GM19395 (cell line): ENCODE data around the gene ATG5.
"Not testable (repeated sequence)": the region's sequence is repeated elsewhere in the genome, so short reads cannot be mapped to it uniquely, and the experiment has no call there.

Experiments used
- ATAC-seq: cut with Tn5 transposase; IDR thresholded peaks from one replicate; pipeline ENCODE4 v1.9.1; 2021; ENCODE audit warnings: mild to moderate bottlenecking, moderate library complexity; ENCODE audit not compliant: unreplicated experiment

The ATG5 gene

GRCh38 chr6:106259748-106260147, 65.8 kb downstream of the ATG5 start:
- not testable (repeated sequence) for ATAC-seq

DNA sequence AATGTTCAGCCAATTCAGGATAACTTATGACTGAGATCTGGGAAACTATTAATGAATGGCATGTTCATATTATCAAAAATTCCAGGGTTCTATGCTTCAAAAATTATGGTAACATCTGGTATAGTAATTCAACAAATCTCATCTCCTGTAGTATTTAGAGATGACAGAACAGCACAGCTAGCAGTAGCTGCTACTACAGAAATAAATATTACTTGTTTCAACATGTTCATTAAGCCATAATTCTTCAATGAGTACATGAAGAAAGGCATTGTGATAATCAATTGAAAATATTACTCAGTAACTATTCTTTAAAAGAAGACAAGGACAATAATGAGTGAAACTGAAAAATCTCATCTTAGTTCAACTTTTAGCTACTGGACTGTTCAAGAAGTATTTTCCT, 66.8 kb downstream of the ATG5 start:
- ATAC-seq: no peak

DNA sequence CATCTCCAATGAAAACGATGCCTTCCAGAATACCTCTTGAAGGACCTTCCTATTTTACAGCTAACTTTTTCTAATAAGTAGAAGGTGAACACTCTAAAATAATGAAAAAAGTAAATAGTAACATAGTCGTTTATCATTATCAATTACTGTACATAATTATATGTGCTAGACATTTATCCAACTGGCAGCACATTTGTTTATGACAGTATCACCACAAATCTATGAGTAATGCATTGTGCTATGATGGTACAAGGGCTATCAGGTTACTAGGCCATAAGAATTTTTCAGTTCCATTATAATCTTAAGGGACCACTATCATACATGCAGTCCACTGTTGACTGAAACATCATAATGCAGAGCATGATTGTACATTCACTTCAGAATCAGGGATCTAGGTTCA, 68.4 kb downstream of the ATG5 start:
- ATAC-seq: no peak

DNA sequence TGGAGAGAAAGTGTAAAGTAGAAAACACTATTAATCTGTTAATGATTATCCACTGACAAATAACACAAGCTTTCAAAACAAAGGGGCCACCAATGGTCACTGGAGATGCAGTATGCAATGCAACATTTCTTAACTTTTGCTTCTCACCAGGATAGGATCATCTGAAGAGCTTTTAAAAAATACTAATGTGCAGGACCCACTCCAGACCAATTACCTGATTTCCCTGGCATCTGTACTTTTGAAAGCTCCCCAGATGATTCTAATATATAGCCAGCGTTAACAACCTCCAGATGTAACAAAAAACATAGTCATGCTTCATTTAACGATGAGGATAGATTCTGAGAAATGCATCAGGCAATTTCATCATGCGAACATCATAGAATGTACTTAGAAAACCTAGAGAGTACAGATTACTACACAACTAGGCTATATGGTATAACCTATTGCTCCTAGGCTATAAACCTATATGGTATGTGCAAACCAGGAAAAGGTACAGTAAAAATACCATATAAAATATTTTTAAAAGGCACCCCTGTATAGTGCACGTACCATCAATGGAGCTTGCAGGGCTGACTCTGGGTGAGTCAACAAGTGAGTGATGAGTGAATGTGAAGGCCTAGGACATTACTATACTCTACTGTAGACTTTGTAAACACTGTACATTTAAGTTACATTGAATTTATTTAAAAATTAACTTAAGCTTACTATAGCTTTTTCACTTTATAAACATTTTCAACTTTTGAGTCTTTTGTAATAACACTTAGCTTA, 69.2 kb downstream of the ATG5 start:
- no peak for ATAC-seq

DNA sequence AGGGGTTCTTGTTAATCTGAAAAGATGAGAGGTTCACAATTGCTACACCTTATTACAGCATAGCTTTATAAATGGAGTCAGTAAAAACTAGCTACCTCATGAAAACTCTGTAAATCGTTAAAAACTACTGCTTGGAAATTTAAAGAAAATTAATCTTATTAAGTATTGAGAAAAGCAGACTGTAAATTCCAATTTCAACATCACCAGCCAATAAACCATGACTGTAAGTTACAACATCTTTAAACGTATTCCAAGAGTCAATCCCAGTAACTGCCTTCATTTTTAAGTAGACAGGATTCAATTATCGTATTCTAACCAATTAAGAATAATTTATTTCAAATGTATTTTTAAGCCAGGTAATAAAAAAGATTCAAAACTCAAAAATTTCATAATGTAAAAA, 70.3 kb downstream of the ATG5 start:
- ATAC-seq: no peak

- no peak for ATAC-seq
Measured at GRCh38 chr6:106254636-106255035, 70.9 kb downstream of the ATG5 start.

DNA sequence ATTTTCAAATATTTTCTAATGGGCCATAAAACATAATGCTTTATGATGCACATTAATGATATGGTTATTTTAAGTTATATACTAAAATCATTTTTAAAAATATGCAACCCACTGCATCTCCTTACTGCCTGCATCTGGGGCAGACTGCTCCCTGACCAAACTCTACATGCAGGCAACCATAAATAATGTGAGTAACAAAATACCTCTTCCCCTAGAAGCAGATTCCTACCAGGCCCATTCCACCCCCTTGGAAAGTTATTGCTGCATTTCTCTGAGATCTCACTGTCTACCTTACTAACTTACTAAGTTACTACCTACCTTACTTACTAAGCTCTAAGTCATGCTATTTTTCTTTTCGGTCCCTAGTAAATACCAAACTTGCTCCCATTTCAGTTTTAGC, 71.8 kb downstream of the ATG5 start:
- ATAC-seq: no peak

GRCh38 chr6:106253172-106253571, 72.4 kb downstream of the ATG5 start:
- ATAC-seq: no peak

DNA sequence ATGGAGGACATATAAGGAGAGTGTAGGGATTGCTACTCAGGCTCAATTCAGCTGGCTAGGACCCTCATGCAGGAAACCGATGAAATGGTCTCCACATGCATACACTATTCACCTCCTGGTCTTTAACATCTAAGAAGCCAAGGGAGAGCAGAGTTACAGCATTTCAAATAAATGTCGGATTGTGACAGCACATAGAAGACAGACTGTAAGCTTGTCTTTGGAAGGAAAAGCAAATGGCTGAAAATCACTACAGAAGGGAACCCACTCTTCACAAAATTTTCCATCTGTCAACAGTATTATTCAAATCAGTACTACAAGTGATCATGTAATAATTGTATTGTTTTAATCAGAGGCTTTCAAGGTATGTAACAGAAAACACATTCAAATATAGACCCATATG, 72.9 kb downstream of the ATG5 start:
- ATAC-seq: no peak

GRCh38 chr6:106251531-106252255, 73.9 kb downstream of the ATG5 start:
- ATAC-seq: not testable (repeated sequence)

GRCh38 chr6:106250953-106251352, 74.6 kb downstream of the ATG5 start:
- no peak for ATAC-seq

DNA sequence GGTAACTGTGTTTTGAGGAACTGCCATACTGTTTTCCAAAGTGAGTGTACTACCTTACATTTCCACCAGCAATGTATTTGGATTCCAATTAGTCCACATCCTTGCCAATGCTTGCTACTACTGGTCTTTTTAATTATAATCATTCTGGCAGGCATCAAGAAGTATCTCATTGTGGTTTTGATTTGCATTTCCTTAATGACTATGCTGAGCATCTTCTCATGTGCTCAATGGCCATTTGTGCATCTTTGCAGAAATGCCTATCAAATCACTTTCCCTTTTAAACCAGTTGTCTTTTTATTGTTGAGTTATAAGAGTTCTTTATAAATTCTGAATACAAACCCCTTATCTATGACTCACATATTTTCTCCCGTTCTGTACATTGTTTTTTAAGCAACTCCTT, 75.9 kb downstream of the ATG5 start:
- no peak for ATAC-seq

DNA sequence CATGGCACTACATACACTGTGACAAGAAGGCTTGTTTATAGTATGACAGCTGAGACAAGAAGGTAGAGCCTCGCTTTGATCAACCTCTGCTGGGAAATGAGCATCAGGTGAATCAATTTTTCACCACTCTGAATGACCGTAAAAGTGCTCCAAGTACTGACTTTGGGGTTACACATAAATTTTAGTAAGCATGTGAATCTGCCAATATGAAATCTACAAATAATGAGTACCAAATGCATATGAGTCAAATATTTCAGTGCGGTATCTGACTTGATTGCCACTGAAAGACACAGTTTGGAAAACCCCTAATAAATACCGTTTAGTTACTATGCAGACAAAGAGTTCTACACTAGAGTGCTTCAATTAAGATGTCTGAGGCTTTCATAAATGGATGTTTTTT, 77.8 kb downstream of the ATG5 start:
- peak; percentile 41 for ATAC-seq

- ATAC-seq: peak; percentile 67
Measured at GRCh38 chr6:106247293-106247692, 78.3 kb downstream of the ATG5 start.

DNA sequence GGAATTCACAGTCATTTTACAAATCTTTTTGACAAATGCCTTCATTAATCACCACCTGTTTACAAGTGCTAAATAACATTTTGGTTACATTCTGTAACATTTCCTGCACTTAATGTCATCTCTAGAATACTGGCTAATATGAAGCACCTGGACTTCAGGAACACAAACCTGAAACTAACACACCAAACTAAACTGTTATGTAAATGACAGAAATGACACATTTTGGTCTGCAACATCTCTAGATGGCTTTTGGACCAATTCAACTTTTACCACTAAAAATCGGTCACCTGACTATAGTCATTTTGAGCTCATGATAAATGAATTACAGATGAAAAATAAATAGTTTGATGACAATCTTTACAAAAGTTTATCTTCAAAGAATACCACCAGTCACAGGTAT, 80.6 kb downstream of the ATG5 start:
- peak; percentile 83 for ATAC-seq

DNA sequence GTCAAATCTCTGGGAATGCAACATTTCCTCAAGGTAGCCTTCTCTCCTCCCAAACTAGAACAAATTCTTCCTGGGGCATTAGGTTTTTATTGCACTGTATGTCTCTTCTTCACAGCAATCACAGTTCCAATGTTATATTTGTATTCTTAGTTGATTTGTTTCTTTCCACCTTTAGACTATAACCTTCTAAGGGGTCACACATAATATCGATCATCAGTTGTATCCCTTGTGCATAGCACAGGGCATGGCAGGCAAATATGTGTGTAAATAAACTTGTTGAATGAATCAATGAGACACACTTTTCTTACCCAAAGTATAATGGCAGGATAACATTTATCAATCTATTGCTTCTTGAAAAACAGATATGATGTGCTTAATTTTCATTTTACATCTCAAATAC, 81.0 kb downstream of the ATG5 start:
- no peak for ATAC-seq

GRCh38 chr6:106243261-106243660, 82.3 kb downstream of the ATG5 start:
- ATAC-seq: no peak

GRCh38 chr6:106241498-106241897, 84.1 kb downstream of the ATG5 start:
- ATAC-seq: no peak

DNA sequence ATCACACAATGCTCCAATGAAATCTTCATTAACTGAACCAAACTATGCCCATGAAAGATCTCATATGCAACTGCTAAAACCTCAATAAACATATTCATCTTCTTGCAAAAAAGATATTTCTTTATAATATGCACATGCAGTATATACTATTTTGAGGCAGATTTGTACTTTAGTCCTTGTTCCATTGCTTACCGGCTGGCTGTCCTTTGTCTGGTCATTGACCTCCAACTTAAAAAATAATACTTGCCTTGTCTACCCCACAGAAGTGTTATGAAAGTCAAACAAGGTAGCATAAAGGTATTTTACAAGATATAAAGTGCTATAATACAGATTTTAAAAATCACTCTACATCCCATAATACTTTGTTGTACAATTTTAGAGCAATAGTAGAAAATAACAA, 88.3 kb downstream of the ATG5 start:
- no peak for ATAC-seq

- not testable (repeated sequence) for ATAC-seq
Measured at GRCh38 chr6:106229876-106230445, 95.6 kb downstream of the ATG5 start.

DNA sequence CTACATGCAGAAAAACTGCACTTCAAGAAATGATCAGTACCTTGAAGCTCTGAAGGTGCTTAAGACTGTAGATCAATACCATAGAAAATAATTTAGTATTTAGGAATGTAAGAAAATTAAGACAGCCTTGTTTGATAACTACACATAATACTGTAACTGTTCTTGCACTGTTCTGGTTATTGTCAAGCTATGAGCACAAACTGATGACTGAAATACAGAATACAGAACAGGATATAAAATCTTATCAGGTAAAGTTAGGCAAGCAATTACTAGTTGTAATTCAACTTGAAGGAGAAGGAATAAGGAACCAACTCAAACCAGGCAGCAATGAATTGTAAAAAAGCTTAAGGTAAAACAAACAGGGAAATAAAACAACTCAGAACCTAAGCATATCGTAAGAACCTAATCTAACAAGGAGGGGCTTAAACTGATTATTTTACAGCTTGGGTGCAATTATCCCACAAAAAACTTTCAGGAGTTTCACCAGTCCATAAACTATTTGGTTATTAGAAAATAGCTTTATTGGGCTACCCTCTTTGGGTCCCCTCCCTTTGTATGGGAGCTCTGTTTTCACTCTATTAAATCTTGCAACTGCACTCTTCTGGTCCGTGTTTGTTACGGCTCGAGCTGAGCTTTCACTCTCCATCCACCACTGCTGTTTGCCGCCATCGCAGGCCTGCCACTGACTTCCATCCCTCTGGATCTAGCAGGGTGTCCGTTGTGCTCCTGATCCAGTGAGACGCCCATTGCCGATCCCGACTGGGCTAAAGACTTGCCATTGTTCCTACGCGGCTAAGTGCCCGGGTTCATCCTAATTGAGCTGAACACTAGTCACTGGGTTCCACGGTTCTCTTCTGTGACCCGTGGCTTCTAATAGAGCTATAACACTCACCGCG, 97.7 kb downstream of the ATG5 start:
- no peak for ATAC-seq
